SK-N-MC (cell line): Measurements from ENCODE around the gene BCOR.

Experiments
- DNase-seq: peaks from one replicate; pipeline ENCODE4 v3.0.0-alpha.2; 2011; ENCODE audit warnings: low read depth, low spot score
- H3K27ac ChIP-seq: fragments of 200-600 bp; sonication (generic); 2 replicates; pipeline ENCODE4 v1.5.1; 2016; ENCODE audit warnings: mixed run types
- H3K36me3 ChIP-seq: fragments of 200-600 bp; sonication (generic); 2 replicates; pipeline ENCODE4 v1.6.1; 2017; ENCODE audit warnings: antibody characterized with exemption, low read length, mixed read lengths; ENCODE audit not compliant: insufficient read depth
- H3K4me3 ChIP-seq: fragments of 200-600 bp; sonication (generic); 2 replicates; pipeline ENCODE4 v1.5.1; 2016
- H3K9ac ChIP-seq: fragments of 200-600 bp; sonication (generic); 2 replicates; pipeline ENCODE4 v1.8.0; 2017; ENCODE audit warnings: mixed run types, mixed read lengths; ENCODE audit not compliant: insufficient read length
- H3K9me3 ChIP-seq: fragments of 200-600 bp; sonication (generic); 2 replicates; pipeline ENCODE4 v1.6.1; 2017; ENCODE audit warnings: low read depth, mild to moderate bottlenecking, antibody characterized with exemption, low read length, moderate library complexity, mixed read lengths
- EZH2 ChIP-seq: fragments of 200-600 bp; sonication (generic); IDR thresholded peaks from one replicate; pipeline ENCODE4 v1.6.1; 2017; ENCODE audit warnings: antibody characterized with exemption
- FOXP2 ChIP-seq: optimal IDR thresholded peaks from 2 replicates; pipeline ENCODE3; 2011; ENCODE audit warnings: mild to moderate bottlenecking, moderate library complexity; ENCODE audit not compliant: insufficient read depth; ENCODE audit errors: extremely low read length, control extremely low read depth
- POLR2AphosphoS5 ChIP-seq: IDR thresholded peaks from 2 replicates; pipeline ENCODE4 v1.6.1; 2012; ENCODE audit warnings: mild to moderate bottlenecking, low read depth, low read length, borderline replicate concordance

BCOR gene

GRCh38 chrX:40083979-40084359, 13.8 kb downstream of the BCOR start:
- Histone ChIP-seq H3K9ac (no peak overlapping the region), H3K9me3 (no peaks in the 10 kb centered on the region), H3K4me3 (no peak overlapping the region), H3K27ac (no peak overlapping the region), H3K36me3 (no peaks in the 10 kb centered on the region)
- DNase-seq, result no peak
- no peak for TF ChIP-seq EZH2
- no peak for TF ChIP-seq FOXP2
- no peak for TF ChIP-seq POLR2AphosphoS5

- H3K9ac ChIP-seq, result no peak overlapping the region
- no peaks in the 10 kb centered on the region for H3K36me3 ChIP-seq
- no peak overlapping the region for H3K27ac ChIP-seq
- DNase-seq, result no peak
- no peak overlapping the region for H3K4me3 ChIP-seq
- TF ChIP-seq POLR2AphosphoS5 (no peak), FOXP2 (no peak), EZH2 (no peak)
- no peaks in the 10 kb centered on the region for H3K9me3 ChIP-seq
Measured at GRCh38 chrX:40083120-40083978, 14.4 kb downstream of the BCOR start.

- H3K9me3 ChIP-seq, result no peaks in the 10 kb centered on the region
- H3K36me3 ChIP-seq, result no peaks in the 10 kb centered on the region; the same call in 1 of the 2 replicates
- H3K27ac ChIP-seq, result no peak overlapping the region
- no peak overlapping the region for H3K4me3 ChIP-seq
- DNase-seq, result no peak
- no peak overlapping the region for H3K9ac ChIP-seq
- TF ChIP-seq EZH2 (no peak), POLR2AphosphoS5 (no peak), FOXP2 (no peak)
Measured at GRCh38 chrX:40082447-40083119, 15.2 kb downstream of the BCOR start.

GRCh38 chrX:40081679-40082068, 16.1 kb downstream of the BCOR start:
- Histone ChIP-seq H3K4me3 (no peak overlapping the region), H3K36me3 (no peaks in the 10 kb centered on the region; the same call in 1 of the 2 replicates), H3K9me3 (no peaks in the 10 kb centered on the region), H3K27ac (no peak overlapping the region), H3K9ac (no peak overlapping the region)
- no peak for DNase-seq
- TF ChIP-seq EZH2 (no peak), FOXP2 (no peak), POLR2AphosphoS5 (no peak)

- DNase-seq, result no peak
- H3K36me3 ChIP-seq, result peaks cover 1% of the 10 kb centered on the region; the same call in 1 of the 2 replicates
- TF ChIP-seq FOXP2 (no peak), POLR2AphosphoS5 (no peak)
- H3K4me3 ChIP-seq, result no peak overlapping the region
- no peak overlapping the region for H3K9ac ChIP-seq
- no peaks in the 10 kb centered on the region for H3K9me3 ChIP-seq
- H3K27ac ChIP-seq, result no peak overlapping the region
Measured at GRCh38 chrX:40080894-40081678, 16.7 kb downstream of the BCOR start.

- TF ChIP-seq EZH2, result no peak
- TF ChIP-seq POLR2AphosphoS5, result no peak
- TF ChIP-seq FOXP2, result no peak
- peaks cover 7% of the 10 kb centered on the region; the same call in 1 of the 2 replicates for H3K36me3 ChIP-seq
Measured at GRCh38 chrX:40079572-40079971, 18.2 kb downstream of the BCOR start.

GRCh38 chrX:40078489-40079227, 19.1 kb downstream of the BCOR start:
- TF ChIP-seq POLR2AphosphoS5 (no peak), FOXP2 (no peak), EZH2 (no peak)
- Histone ChIP-seq H3K9me3 (no peaks in the 10 kb centered on the region), H3K4me3 (no peak overlapping the region), H3K36me3 (peaks cover 16% of the 10 kb centered on the region; the same call in 1 of the 2 replicates), H3K9ac (no peak overlapping the region), H3K27ac (no peak overlapping the region)
- DNase-seq, result no peak

More at GRCh38 chrX:40079572-40079971, 18.2 kb downstream of the BCOR start:
- no peaks in the 10 kb centered on the region for H3K9me3 ChIP-seq
- H3K9ac ChIP-seq, result no peak overlapping the region
- no peak overlapping the region for H3K4me3 ChIP-seq
- H3K27ac ChIP-seq, result no peak overlapping the region
- DNase-seq, result no peak

- Histone ChIP-seq H3K27ac (no peak overlapping the region), H3K36me3 (peaks cover 24% of the 10 kb centered on the region; the same call in 1 of the 2 replicates), H3K9me3 (no peaks in the 10 kb centered on the region), H3K4me3 (no peak overlapping the region), H3K9ac (no peak overlapping the region)
- TF ChIP-seq FOXP2 (no peak), POLR2AphosphoS5 (no peak)
- no peak for DNase-seq
Measured at GRCh38 chrX:40077906-40078305, 19.9 kb downstream of the BCOR start.
